GM12874 (cell line): ENCODE data around the gene GSTO2.

ENCODE experiments used
- CTCF ChIP-seq: IDR thresholded peaks from 2 replicates; pipeline ENCODE4 v1.5.1; 2011; ENCODE audit warnings: low read depth, mild to moderate bottlenecking, control low read depth, low read length, moderate library complexity; ENCODE audit not compliant: insufficient read depth

Gene GSTO2

GRCh38 chr10:104307576-104308438, 38.8 kb downstream of the GSTO2 start:
- TF ChIP-seq CTCF = no peak

- no peak for TF ChIP-seq CTCF
Measured at GRCh38 chr10:104308439-104308903, 39.5 kb downstream of the GSTO2 start.

GRCh38 chr10:104309980-104310978, 41.3 kb downstream of the GSTO2 start:
- no peak for TF ChIP-seq CTCF

GRCh38 chr10:104311184-104311720, 42.3 kb downstream of the GSTO2 start:
- no peak for TF ChIP-seq CTCF

GRCh38 chr10:104314591-104315485, 45.9 kb downstream of the GSTO2 start:
- TF ChIP-seq CTCF = no peak

GRCh38 chr10:104315486-104315921, 46.5 kb downstream of the GSTO2 start:
- TF ChIP-seq CTCF = no peak
